H1 (cell line): ENCODE data around the gene TMEM178B. TPM values are rescaled to one million over a fixed set of nuclear protein-coding genes. Genes with fewer than 3 reads are reported as not detected.

Experiments used
- CBX5 ChIP-seq: fragments of 300-800, 300-1000 bp; sonication (generic); IDR thresholded peaks from 2 replicates; pipeline ENCODE4 v1.7.1; 2016; ENCODE audit warnings: antibody characterized with exemption, low read length, low read depth
- CHD7 ChIP-seq: fragments of 300-600 bp; sonication (generic); IDR thresholded peaks from 2 replicates; pipeline ENCODE4 v1.7.1; 2012; ENCODE audit warnings: low read length, moderate library complexity, mild to moderate bottlenecking, inconsistent platforms; ENCODE audit not compliant: insufficient replicate concordance
- NANOG ChIP-seq: IDR thresholded peaks from 2 replicates; pipeline ENCODE4 v1.6.1; 2011; ENCODE audit warnings: low read length, low read depth, mild to moderate bottlenecking, inconsistent platforms; ENCODE audit not compliant: insufficient read depth, poor library complexity, severe bottlenecking
- polyA plus RNA-seq, 7 experiments: library from polyadenylated mRNA; depleted of rRNA in 3 of 7; stranded (reverse) in 5 of 7; unstranded in 2 of 7; fragments of >200 nt in 5 of 7; fragments of 200-250 nt in 2 of 7; gene quantifications; 1 replicate in 5 of 7; 2 replicates in 1 of 7; 4 replicates in 1 of 7; pipeline versions ENCODE4 v1.2.1 to v1.2.3, GENCODE V29; 2011 to 2013; ENCODE audit warnings: missing spikeins in 2 of 7, mixed read lengths in 2 of 7
- total RNA-seq: library from RNA; stranded (reverse); fragmentation: NEBNext Ultra II Directional; extraction: Animal tissue kit (Norgen Biotek cat#: 25700); gene quantifications from 2 replicates; pipeline ENCODE4 v1.2.1, GENCODE V29; 2021

Gene TMEM178B
- total and polyA plus RNA-seq, 2 of the 8 experiments (the other 6 are each of a cell fraction or from before 2014, with no cell fraction given) = 5.3 to 18.1 TPM

DNA sequence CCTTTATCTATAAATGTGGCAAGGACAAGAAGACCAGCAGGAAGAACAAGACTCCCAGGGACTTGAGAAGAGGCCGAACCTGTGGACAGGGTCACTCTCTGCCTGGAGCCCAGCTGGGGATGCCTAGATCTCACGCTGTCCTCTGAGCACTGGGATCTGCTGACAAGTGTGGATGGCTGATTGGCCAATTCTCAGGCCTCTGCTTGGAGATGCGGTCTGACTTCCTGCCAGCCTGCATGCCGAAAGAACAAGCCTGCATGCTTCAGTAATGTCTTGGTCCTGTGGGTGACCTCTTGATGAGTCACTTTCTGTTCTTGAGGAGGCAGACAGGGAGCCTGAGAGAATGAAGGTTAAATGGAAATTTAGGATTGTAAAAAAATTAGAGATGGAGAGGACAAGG lies 84.7 kb downstream of the TMEM178B start (continued):
- no peak for TF ChIP-seq NANOG
- TF ChIP-seq CHD7 = no peak
- no peak for TF ChIP-seq CBX5
